ENCODE results near the gene TMPRSS11B. TPM values are rescaled to one million over a fixed set of nuclear protein-coding genes. Genes with fewer than 3 reads are reported as not detected.

Gene TMPRSS11B
- polyA plus RNA-seq, 2 donors: 394 to 1,112 TPM

DNA sequence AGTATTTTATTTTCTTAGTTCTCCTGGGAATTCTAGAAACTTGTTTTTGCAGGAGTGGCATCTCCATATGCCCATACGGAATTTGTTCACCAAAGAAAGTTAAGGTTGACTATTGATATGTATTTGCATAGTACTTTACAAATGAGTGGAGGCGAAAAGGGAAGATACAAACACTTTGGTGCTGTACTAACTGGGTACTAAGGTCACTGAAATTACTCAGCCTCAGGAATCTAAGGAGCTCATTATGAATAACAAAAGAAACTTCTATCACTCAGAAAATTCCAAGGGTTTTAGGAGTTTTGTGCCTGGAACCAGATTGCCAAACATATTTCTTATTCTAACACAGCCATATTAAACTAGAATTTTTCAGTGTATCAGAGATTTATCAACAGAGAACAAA lies 27.4 kb upstream of the TMPRSS11B start:
- Histone ChIP-seq H3K27ac (ENCODE audit: low read depth in 2 of 2, low read length in 1 of 2) (no peak overlapping the region), H3K9me3 (ENCODE audit: control insufficient read depth in 2 of 2, insufficient read depth in 1 of 2, low read depth in 1 of 2, low read length in 1 of 2) (no peaks in the 10 kb centered on the region), H3K36me3 (ENCODE audit: control insufficient read depth in 2 of 2, insufficient read depth in 2 of 2, low read length in 1 of 2) (no peaks in the 10 kb centered on the region), H3K4me1 (ENCODE audit: control insufficient read depth in 2 of 2, insufficient read depth in 2 of 2, low read length in 1 of 2) (no peaks in the 10 kb centered on the region), H3K4me3 (ENCODE audit: low read depth in 1 of 2, low read length in 2 of 2) (no peak overlapping the region), H3K27me3 (ENCODE audit: control insufficient read depth in 1 of 2, insufficient read depth in 2 of 2, low read length in 2 of 2) (no peaks in the 10 kb centered on the region)
- 55 to 70% methylated on average over 2 of the region's 2 CpGs for WGBS, 2 donors

DNA sequence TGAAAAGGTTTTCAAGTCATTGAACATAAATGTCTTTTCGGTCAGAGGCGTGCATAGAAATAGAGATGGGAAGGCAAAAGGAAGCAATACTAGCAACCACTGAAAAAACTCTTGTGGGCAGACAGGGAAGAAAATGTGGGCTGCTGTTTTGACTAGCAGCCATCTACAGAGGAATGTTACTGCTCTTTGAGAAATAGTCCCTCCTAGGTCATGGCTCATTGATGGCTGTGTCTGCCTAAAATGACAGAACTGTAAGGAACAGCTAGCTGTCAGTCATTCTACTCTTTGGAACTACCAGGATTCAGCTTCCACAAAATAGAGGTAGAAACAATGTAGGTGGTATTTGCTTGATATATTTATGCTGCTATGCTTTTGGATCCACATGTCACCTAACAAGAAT lies 26.9 kb upstream of the TMPRSS11B start:
- WGBS, 2 donors: 52 to 63% methylated on average over 2 of the region's 2 CpGs
- Histone ChIP-seq H3K27ac (ENCODE audit: low read depth in 2 of 2, low read length in 1 of 2) (no peak overlapping the region), H3K9me3 (ENCODE audit: control insufficient read depth in 2 of 2, insufficient read depth in 1 of 2, low read depth in 1 of 2, low read length in 1 of 2) (no peaks in the 10 kb centered on the region), H3K36me3 (ENCODE audit: control insufficient read depth in 2 of 2, insufficient read depth in 2 of 2, low read length in 1 of 2) (no peaks in the 10 kb centered on the region), H3K4me1 (ENCODE audit: control insufficient read depth in 2 of 2, insufficient read depth in 2 of 2, low read length in 1 of 2) (no peaks in the 10 kb centered on the region), H3K4me3 (ENCODE audit: low read depth in 1 of 2, low read length in 2 of 2) (no peak overlapping the region), H3K27me3 (ENCODE audit: control insufficient read depth in 1 of 2, insufficient read depth in 2 of 2, low read length in 2 of 2) (no peaks in the 10 kb centered on the region)

DNA sequence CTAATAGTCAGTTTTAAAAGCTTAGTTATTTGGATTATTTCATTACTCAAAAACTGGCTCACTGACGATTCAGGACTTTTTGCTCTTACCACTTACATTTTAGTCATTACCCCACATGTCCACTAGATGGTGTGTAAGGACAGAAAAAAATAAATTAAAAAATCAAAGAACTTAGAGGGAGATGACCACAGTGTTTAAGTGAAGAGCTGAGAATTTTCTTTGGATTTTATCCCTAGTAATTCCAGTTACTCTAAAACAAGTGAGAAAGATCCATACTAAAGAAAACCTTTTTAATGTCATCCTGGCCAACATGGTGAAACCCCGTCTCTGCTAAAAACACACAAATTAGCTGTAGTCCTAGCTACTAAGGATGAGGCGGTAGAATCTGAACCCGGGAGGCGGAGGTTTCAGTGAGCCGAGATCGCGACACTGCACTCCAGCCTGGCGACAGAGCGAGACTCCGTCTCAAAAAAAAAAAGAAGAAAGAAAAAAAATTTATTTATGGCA lies 26.4 kb upstream of the TMPRSS11B start:
- H3K36me3 ChIP-seq (ENCODE audit: control insufficient read depth in 2 of 2, insufficient read depth in 2 of 2, low read length in 1 of 2): no peaks in the 10 kb centered on the region
- H3K27ac ChIP-seq (ENCODE audit: low read depth in 2 of 2, low read length in 1 of 2): no peak overlapping the region
- 33 to 41% methylated on average over 11 of the region's 11 CpGs for WGBS, 2 donors
- no peaks in the 10 kb centered on the region for H3K4me1 ChIP-seq (ENCODE audit: control insufficient read depth in 2 of 2, insufficient read depth in 2 of 2, low read length in 1 of 2)
- no peaks in the 10 kb centered on the region for H3K9me3 ChIP-seq (ENCODE audit: control insufficient read depth in 2 of 2, insufficient read depth in 1 of 2, low read depth in 1 of 2, low read length in 1 of 2)
- no peak overlapping the region for H3K4me3 ChIP-seq (ENCODE audit: low read depth in 1 of 2, low read length in 2 of 2)
- no peaks in the 10 kb centered on the region for H3K27me3 ChIP-seq (ENCODE audit: control insufficient read depth in 1 of 2, insufficient read depth in 2 of 2, low read length in 2 of 2)

DNA sequence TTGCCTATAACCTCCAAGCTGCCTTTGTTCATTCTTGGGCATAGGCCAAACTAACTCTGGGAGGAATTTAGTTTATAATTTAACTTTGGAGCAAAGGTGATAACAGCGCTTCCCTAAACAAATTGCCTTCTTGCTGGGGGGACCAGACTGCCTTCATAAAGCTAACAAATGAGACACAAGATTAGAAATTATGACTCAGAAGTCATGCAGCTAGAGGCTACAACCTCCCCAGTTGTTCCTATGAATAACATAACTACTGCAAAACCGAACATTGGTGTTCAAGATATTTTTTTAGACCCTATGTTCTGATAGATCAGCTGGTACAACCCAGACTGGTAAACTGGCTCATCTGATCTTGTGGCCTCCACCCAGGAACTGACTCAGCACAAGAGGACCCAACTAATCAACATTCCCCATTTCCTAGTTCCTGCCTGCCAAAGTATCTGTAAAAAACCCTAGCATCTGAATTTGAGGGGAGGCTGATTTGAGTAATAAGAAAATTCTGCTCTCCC lies 22.0 kb upstream of the TMPRSS11B start:
- no peaks in the 10 kb centered on the region for H3K9me3 ChIP-seq (ENCODE audit: control insufficient read depth in 2 of 2, insufficient read depth in 1 of 2, low read depth in 1 of 2, low read length in 1 of 2)
- no peak overlapping the region for H3K27ac ChIP-seq (ENCODE audit: low read depth in 2 of 2, low read length in 1 of 2)
- H3K4me3 ChIP-seq (ENCODE audit: low read depth in 1 of 2, low read length in 2 of 2): no peak overlapping the region
- H3K4me1 ChIP-seq (ENCODE audit: control insufficient read depth in 2 of 2, insufficient read depth in 2 of 2, low read length in 1 of 2): no peaks in the 10 kb centered on the region
- no peaks in the 10 kb centered on the region for H3K27me3 ChIP-seq (ENCODE audit: control insufficient read depth in 1 of 2, insufficient read depth in 2 of 2, low read length in 2 of 2)
- 68% methylated on average over 2 of the region's 2 CpGs for WGBS, 2 donors
- no peaks in the 10 kb centered on the region for H3K36me3 ChIP-seq (ENCODE audit: control insufficient read depth in 2 of 2, insufficient read depth in 2 of 2, low read length in 1 of 2)

DNA sequence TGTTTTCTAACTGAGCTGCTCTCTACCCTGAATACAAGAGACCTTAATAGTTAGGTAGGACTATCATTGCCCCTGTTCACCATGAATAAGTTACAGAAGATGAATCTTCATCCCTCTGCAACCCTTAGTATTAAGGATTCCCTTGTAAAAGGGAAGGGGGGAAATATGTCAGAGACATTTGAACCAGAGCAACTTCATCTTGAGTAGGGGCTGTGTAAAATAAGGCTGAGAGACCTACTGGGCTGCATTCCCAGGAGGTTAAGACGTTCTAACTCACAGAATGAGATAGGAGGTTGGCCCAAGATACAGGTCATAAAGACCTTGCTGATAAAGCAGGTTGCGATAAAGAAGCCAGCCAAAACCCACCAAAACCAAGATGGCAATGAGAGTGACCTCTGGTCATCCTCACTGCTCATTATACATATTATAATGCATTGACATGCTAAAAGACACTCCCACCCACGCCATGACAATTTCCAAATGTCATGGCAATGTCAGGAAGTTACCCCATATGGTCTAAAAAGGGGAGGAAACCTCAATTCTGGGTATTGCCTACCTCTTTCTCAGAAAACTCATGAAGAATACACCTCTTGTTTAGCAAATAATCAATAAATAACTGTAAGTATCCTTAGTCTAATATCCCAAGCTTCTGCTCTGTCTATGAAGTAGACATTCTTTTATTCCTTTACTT lies 19.5 kb upstream of the TMPRSS11B start:
- Histone ChIP-seq H3K27ac (ENCODE audit: low read depth in 2 of 2, low read length in 1 of 2) (no peak overlapping the region), H3K27me3 (ENCODE audit: control insufficient read depth in 1 of 2, insufficient read depth in 2 of 2, low read length in 2 of 2) (no peaks in the 10 kb centered on the region), H3K36me3 (ENCODE audit: control insufficient read depth in 2 of 2, insufficient read depth in 2 of 2, low read length in 1 of 2) (no peaks in the 10 kb centered on the region), H3K9me3 (ENCODE audit: control insufficient read depth in 2 of 2, insufficient read depth in 1 of 2, low read depth in 1 of 2, low read length in 1 of 2) (no peaks in the 10 kb centered on the region), H3K4me3 (ENCODE audit: low read depth in 1 of 2, low read length in 2 of 2) (no peak overlapping the region), H3K4me1 (ENCODE audit: control insufficient read depth in 2 of 2, insufficient read depth in 2 of 2, low read length in 1 of 2) (no peaks in the 10 kb centered on the region)
- 71 to 83% methylated on average over 3 of the region's 3 CpGs for WGBS, 2 donors

DNA sequence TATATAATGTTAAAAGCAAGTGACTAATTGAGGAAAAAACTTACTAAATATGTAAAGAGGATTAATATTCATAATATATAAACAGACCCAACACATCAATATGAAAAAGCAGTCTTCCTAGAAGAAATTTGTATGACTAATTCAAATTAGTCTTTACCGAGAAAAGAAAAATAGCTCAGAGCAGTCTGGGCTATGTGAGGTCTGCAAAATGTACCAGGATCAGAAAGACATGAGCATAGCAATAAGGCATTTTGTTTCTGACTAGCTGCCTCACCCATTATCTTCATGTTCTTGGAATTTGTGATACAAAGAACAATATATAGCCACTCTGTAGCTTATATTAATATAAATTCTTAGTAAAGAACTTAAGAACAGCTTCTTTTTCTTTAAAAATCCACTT lies 13.7 kb upstream of the TMPRSS11B start:
- Histone ChIP-seq H3K27ac (ENCODE audit: low read depth in 2 of 2, low read length in 1 of 2) (no peak overlapping the region), H3K27me3 (ENCODE audit: control insufficient read depth in 1 of 2, insufficient read depth in 2 of 2, low read length in 2 of 2) (no peaks in the 10 kb centered on the region), H3K36me3 (ENCODE audit: control insufficient read depth in 2 of 2, insufficient read depth in 2 of 2, low read length in 1 of 2) (no peaks in the 10 kb centered on the region), H3K9me3 (ENCODE audit: control insufficient read depth in 2 of 2, insufficient read depth in 1 of 2, low read depth in 1 of 2, low read length in 1 of 2) (no peaks in the 10 kb centered on the region), H3K4me1 (ENCODE audit: control insufficient read depth in 2 of 2, insufficient read depth in 2 of 2, low read length in 1 of 2) (no peaks in the 10 kb centered on the region), H3K4me3 (ENCODE audit: low read depth in 1 of 2, low read length in 2 of 2) (no peak overlapping the region)
- 55 to 72% methylated on average over 1 of the region's 1 CpG for WGBS, 2 donors

DNA sequence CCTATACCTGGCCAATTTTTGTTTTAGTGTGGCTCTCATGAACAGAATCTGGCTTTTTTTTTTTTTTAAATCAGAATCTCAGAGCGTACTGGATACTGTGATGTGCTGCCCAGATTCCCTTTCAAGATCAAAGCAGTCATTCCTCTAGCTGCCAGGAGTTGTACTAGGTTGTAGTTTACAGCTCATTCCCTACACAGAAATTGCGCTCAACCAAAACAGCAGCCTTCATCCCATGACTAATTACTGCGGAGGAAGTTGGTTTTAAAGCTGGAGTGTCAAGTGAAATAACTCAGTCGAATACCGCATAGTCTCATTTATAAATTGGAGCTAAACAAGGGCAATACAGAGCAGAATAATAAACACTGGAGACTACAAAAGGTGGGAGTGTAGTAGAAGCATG lies 12.2 kb upstream of the TMPRSS11B start:
- no peaks in the 10 kb centered on the region for H3K27me3 ChIP-seq (ENCODE audit: control insufficient read depth in 1 of 2, insufficient read depth in 2 of 2, low read length in 2 of 2)
- peak overlapping the region; percentile 10 to 57 for H3K27ac ChIP-seq (ENCODE audit: low read depth in 2 of 2, low read length in 1 of 2)
- 45 to 59% methylated on average over 5 of the region's 5 CpGs for WGBS, 2 donors
- no peak overlapping the region for H3K4me3 ChIP-seq (ENCODE audit: low read depth in 1 of 2, low read length in 2 of 2)
- no peaks in the 10 kb centered on the region for H3K36me3 ChIP-seq (ENCODE audit: control insufficient read depth in 2 of 2, insufficient read depth in 2 of 2, low read length in 1 of 2)
- no peaks in the 10 kb centered on the region for H3K9me3 ChIP-seq (ENCODE audit: control insufficient read depth in 2 of 2, insufficient read depth in 1 of 2, low read depth in 1 of 2, low read length in 1 of 2)
- H3K4me1 ChIP-seq (ENCODE audit: control insufficient read depth in 2 of 2, insufficient read depth in 2 of 2, low read length in 1 of 2): no peaks in the 10 kb centered on the region

DNA sequence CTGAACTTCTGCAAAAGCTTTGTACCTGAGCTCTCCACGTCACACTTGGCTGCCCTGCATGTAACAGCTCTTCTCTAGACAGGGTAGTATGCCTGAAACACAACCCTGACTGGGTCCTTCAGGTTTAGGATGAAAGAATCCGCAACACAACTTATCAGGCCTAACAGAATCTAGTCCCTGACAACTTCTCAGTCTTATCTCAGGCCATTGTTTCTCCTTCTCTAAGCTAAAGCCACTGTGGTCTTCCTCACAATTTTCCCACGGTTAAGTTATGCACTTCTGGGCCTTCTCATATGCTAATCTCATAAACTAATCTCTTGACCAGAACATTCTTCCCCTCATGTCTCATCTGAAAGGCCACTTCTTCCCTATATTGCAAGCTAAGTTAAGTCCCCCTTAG lies 10.8 kb upstream of the TMPRSS11B start:
- Histone ChIP-seq H3K36me3 (ENCODE audit: control insufficient read depth in 2 of 2, insufficient read depth in 2 of 2, low read length in 1 of 2) (no peaks in the 10 kb centered on the region), H3K9me3 (ENCODE audit: control insufficient read depth in 2 of 2, insufficient read depth in 1 of 2, low read depth in 1 of 2, low read length in 1 of 2) (no peaks in the 10 kb centered on the region), H3K27ac (ENCODE audit: low read depth in 2 of 2, low read length in 1 of 2) (no peak overlapping the region), H3K4me1 (ENCODE audit: control insufficient read depth in 2 of 2, insufficient read depth in 2 of 2, low read length in 1 of 2) (no peaks in the 10 kb centered on the region), H3K4me3 (ENCODE audit: low read depth in 1 of 2, low read length in 2 of 2) (no peak overlapping the region), H3K27me3 (ENCODE audit: control insufficient read depth in 1 of 2, insufficient read depth in 2 of 2, low read length in 2 of 2) (no peaks in the 10 kb centered on the region)
- WGBS, 2 donors: 66 to 76% methylated on average over 3 of the region's 3 CpGs

DNA sequence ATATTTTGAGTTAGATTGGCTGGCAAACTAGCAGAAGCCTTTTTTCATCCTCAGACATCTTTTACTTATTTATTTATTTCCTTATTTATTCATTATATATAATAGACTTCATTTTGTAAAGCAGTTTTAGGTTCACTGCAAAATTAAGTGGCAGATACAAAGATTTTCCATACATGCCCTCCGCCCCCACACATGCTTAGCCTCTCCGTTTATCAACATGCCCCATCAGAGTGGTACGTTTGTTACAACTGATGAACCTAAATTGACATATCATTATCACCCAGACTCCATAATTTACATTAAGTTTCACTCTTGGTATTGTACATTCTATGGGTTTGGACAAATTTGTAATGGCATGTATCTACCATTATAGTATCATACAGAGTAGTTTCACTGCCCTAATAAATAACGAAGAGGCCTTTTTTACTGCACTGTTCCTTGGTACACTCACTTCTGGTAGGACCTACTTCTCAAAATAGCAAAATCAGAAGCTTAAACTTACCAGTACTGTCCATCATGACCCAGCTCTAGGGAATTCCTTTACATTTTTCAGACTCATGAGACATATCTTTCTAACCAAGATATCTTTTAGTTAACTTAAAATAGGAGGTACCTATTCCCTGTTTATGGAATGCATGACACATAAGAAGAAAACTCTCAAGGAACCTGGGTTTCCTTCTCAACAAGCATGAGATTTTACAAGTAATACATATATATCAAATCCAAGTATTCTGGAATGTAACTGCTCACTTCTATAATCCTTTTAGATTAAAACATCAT lies 4.8 kb upstream of the TMPRSS11B start:
- H3K27me3 ChIP-seq (ENCODE audit: control insufficient read depth in 1 of 2, insufficient read depth in 2 of 2, low read length in 2 of 2): no peaks in the 10 kb centered on the region
- H3K9me3 ChIP-seq (ENCODE audit: control insufficient read depth in 2 of 2, insufficient read depth in 1 of 2, low read depth in 1 of 2, low read length in 1 of 2): no peaks in the 10 kb centered on the region
- no peaks in the 10 kb centered on the region for H3K36me3 ChIP-seq (ENCODE audit: control insufficient read depth in 2 of 2, insufficient read depth in 2 of 2, low read length in 1 of 2)
- no peak overlapping the region for H3K4me3 ChIP-seq (ENCODE audit: low read depth in 1 of 2, low read length in 2 of 2)
- WGBS, 2 donors: 58 to 75% methylated on average over 4 of the region's 4 CpGs
- no peaks in the 10 kb centered on the region for H3K4me1 ChIP-seq (ENCODE audit: control insufficient read depth in 2 of 2, insufficient read depth in 2 of 2, low read length in 1 of 2)
- peak overlapping the region; percentile 83 to 89 for H3K27ac ChIP-seq (ENCODE audit: low read depth in 2 of 2, low read length in 1 of 2)
